ENCODE measurements around the gene VSTM2L.

VSTM2L gene

GRCh38 chr20:37973059-37973910 is 70.4 kb downstream of the VSTM2L start:
- TF ChIP-seq CTCF (IDR thresholded peaks at IDR 0.05; ENCODE audit: low read length, missing control alignments) = no peak
- H3K4me3 ChIP-seq (replicated peaks; ENCODE audit: low read depth, low read length) = no peak overlapping the region
- DNase-seq (ENCODE audit: low read depth) = no peak

- no peak overlapping the region for H3K4me3 ChIP-seq (replicated peaks; ENCODE audit: low read depth, low read length)
- DNase-seq (ENCODE audit: low read depth) = no peak
- TF ChIP-seq CTCF (IDR thresholded peaks at IDR 0.05; ENCODE audit: low read length, missing control alignments) = no peak
Measured at GRCh38 chr20:37976887-37977286, 74.0 kb downstream of the VSTM2L start.

- H3K4me3 ChIP-seq (replicated peaks; ENCODE audit: low read depth, low read length) = no peak overlapping the region
- DNase-seq (ENCODE audit: low read depth) = no peak
- no peak for TF ChIP-seq CTCF (IDR thresholded peaks at IDR 0.05; ENCODE audit: low read length, missing control alignments)
Measured at GRCh38 chr20:37977338-37977737, 74.4 kb downstream of the VSTM2L start.

- H3K4me3 ChIP-seq (replicated peaks; ENCODE audit: low read depth, low read length) = no peak overlapping the region
- TF ChIP-seq CTCF (IDR thresholded peaks at IDR 0.05; ENCODE audit: low read length, missing control alignments) = no peak
- no peak for DNase-seq (ENCODE audit: low read depth)
Measured at GRCh38 chr20:37977786-37978185, 74.9 kb downstream of the VSTM2L start.

- no peak for DNase-seq (ENCODE audit: low read depth)
Measured at GRCh38 chr20:37979021-37979985, 76.4 kb downstream of the VSTM2L start.

GRCh38 chr20:37980383-37980782 is 77.5 kb downstream of the VSTM2L start:
- TF ChIP-seq CTCF (IDR thresholded peaks at IDR 0.05; ENCODE audit: low read length, missing control alignments) = no peak
- H3K4me3 ChIP-seq (replicated peaks; ENCODE audit: low read depth, low read length) = no peak overlapping the region
- no peak for DNase-seq (ENCODE audit: low read depth)

More at GRCh38 chr20:37979021-37979985, 76.4 kb downstream of the VSTM2L start:
- no peak for TF ChIP-seq CTCF (IDR thresholded peaks at IDR 0.05; ENCODE audit: low read length, missing control alignments)
- no peak overlapping the region for H3K4me3 ChIP-seq (replicated peaks; ENCODE audit: low read depth, low read length)
